ENCODE data around the gene SLC30A10. TPM values are rescaled to one million over a fixed set of nuclear protein-coding genes. Genes with fewer than 3 reads are reported as not detected.

SLC30A10 gene
- total and polyA plus RNA-seq, 2 of the 13 experiments (the other 11 are each of a cell fraction or from before 2014, with no cell fraction given) = 20.9 to 30.2 TPM

GRCh38 chr1:219875860-219876259 lies 52.5 kb downstream of the SLC30A10 start:
- ChIA-PET POLR2A (no interaction called here), CTCF (ENCODE audit: low intra/inter-chr PET ratio, low total read pairs) (no interaction called here)
- TF ChIP-seq ZNF30 (CRISPR knock-in tag; IDR thresholded peaks at IDR 0.05) (no peak), KLF15 (CRISPR knock-in tag; IDR thresholded peaks at IDR 0.05; ENCODE audit: borderline replicate concordance) (no peak), ZNF34 (CRISPR knock-in tag; IDR thresholded peaks at IDR 0.05; ENCODE audit: borderline replicate concordance) (no peak), ZNF556 (CRISPR knock-in tag; IDR thresholded peaks at IDR 0.05; ENCODE audit: borderline replicate concordance) (no peak), EHMT2 (IDR thresholded peaks at IDR 0.05; ENCODE audit: borderline replicate concordance, low read depth, low read length) (no peak), CAMTA2 (CRISPR knock-in tag; IDR thresholded peaks at IDR 0.05; ENCODE audit: borderline replicate concordance) (no peak), MTA1 (CRISPR knock-in tag; IDR thresholded peaks at IDR 0.05; ENCODE audit: borderline replicate concordance) (no peak), FOSL1 (CRISPR knock-in tag; IDR thresholded peaks at IDR 0.05; ENCODE audit: borderline replicate concordance) (no peak), ZKSCAN1 (IDR thresholded peaks at IDR 0.05; ENCODE audit: low read length) (no peak), IKZF5 (CRISPR knock-in tag; IDR thresholded peaks at IDR 0.05) (no peak), RFX3 (CRISPR knock-in tag; IDR thresholded peaks at IDR 0.05) (no peak), ZNF251 (CRISPR knock-in tag; IDR thresholded peaks at IDR 0.05) (no peak), ZNF572 (CRISPR knock-in tag; IDR thresholded peaks at IDR 0.05) (no peak), SMC3 (IDR thresholded peaks at IDR 0.05; ENCODE audit: low read length) (no peak), ZBTB49 (CRISPR knock-in tag; IDR thresholded peaks at IDR 0.05; ENCODE audit: borderline replicate concordance) (no peak), ZBTB8A (CRISPR knock-in tag; IDR thresholded peaks at IDR 0.05; ENCODE audit: borderline replicate concordance, low read depth) (no peak), GPBP1L1 (CRISPR knock-in tag; IDR thresholded peaks at IDR 0.05) (no peak), ZNF20 (CRISPR knock-in tag; IDR thresholded peaks at IDR 0.05) (no peak), BRCA1 (CRISPR knock-in tag; IDR thresholded peaks at IDR 0.05) (no peak)
- Histone ChIP-seq H3K27ac (ENCODE audit: extremely low read length, insufficient read depth, low read length) (no peak overlapping the region), H3K36me3 (replicated peaks in 1 of 2; ENCODE audit: control insufficient read depth in 1 of 2, insufficient read depth in 2 of 2, low read length in 2 of 2) (no peaks in the 10 kb centered on the region), H4K20me1 (ENCODE audit: insufficient read depth, low read length) (no peaks in the 10 kb centered on the region), H3K4me2 (ENCODE audit: low read depth, low read length) (no peak overlapping the region), H3K9ac (ENCODE audit: insufficient read depth, low read depth, low read length) (no peak overlapping the region), H3K9me3 (ENCODE audit: low read length) (no peaks in the 10 kb centered on the region), H3K79me2 (ENCODE audit: insufficient read depth, low read length) (no peaks in the 10 kb centered on the region), H3K4me1 (ENCODE audit: insufficient read depth, low read length) (peaks cover 18% of the 10 kb centered on the region), H3K4me3 (replicated peaks in 1 of 3; ENCODE audit: insufficient read depth in 1 of 3, low read depth in 2 of 3, low read length in 3 of 3) (no peak overlapping the region), H3K27me3 (ENCODE audit: control insufficient read depth in 1 of 2, insufficient read depth in 2 of 2, low read length in 2 of 2) (no peaks in the 10 kb centered on the region; a peak in 1 of 5 replicates), H2AFZ (ENCODE audit: low read length) (peak overlapping the region; percentile 19)
- FAIRE-seq (no peak), DNase-seq (ENCODE audit: low spot score) (no peak), ATAC-seq (no peak)
- in situ Hi-C loops (cut with HindIII; ENCODE audit: extremely low pct_ligation_motif_present, low pct_unique_long_range_greater_than_20kb) = no loop called here
- no TSS peak for BruUV-seq (replicated peaks)
- intact Hi-C loops (cut with micrococcal nuclease; ENCODE audit: unreplicated experiment) = loop anchor here (5.0 kb wide), 1 partner anchor 116 kb away; no protein-coding TSS in a partner anchor
- WGBS (ENCODE audit: low lambda C conversion rate) = 27% methylated on average over 3 of the region's 3 CpGs
